ENCODE data around the gene FERMT3. TPM values are rescaled to one million over a fixed set of nuclear protein-coding genes. Genes with fewer than 3 reads are reported as not detected.

FERMT3 gene
- total and polyA plus RNA-seq, 4 donors = 22.2 to 42.6 (median 36.9) TPM

DNA sequence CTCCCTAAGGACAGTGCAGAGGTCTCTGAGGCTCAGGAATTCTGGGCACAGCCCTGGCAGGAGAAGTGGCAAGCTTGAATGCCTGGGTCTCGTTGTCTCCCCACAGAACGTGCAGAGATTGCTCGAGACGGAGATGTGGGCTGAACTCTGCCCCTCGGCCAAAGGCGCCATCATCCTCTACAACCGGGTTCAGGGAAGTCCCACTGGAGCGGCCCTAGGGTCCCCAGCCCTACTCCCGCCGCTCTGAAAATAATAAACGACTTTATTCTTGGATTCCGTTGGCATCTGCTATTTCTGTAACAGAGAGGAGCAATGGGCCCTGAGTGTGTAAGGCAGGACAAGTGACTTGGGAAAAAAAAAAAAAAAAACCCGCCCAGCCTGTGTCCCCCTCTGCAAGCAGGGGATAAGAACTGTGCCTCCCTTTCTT is 23.2 kb downstream of the FERMT3 start:
- peak in 1 of 2 donors; percentile 65 for DNase-seq
- intact Hi-C loops (cut with DNase I) = loop anchor here in 1 of 2 donors (5.0 kb wide), 1 partner anchor 42 kb away; the partner anchor contains the start of gene STIP1
- H3K36me3 ChIP-seq (ENCODE audit: control insufficient read depth in 1 of 2, insufficient read depth in 2 of 2, low read length in 1 of 2) = no peaks in the 10 kb centered on the region
- H3K9me3 ChIP-seq (ENCODE audit: control insufficient read depth, low read length) = no peaks in the 10 kb centered on the region
- no peak for ATAC-seq (ENCODE audit: low FRiP score)
- H3K27ac ChIP-seq (ENCODE audit: low read depth in 1 of 2, low read length in 2 of 2) = peak overlapping the region in 1 of 2 donors; percentile 9
- peak overlapping the region; percentile 2 to 59 for H3K4me3 ChIP-seq (ENCODE audit: low read length in 2 of 2)
- no peaks in the 10 kb centered on the region for H3K27me3 ChIP-seq (ENCODE audit: control insufficient read depth in 1 of 2, insufficient read depth in 2 of 2, low read length in 1 of 2)
- 4 to 5% methylated on average over 13 of the region's 13 CpGs for WGBS, 2 donors
- no peaks in the 10 kb centered on the region for H3K4me1 ChIP-seq (ENCODE audit: control insufficient read depth in 1 of 2, insufficient read depth in 2 of 2, low read length in 2 of 2)

DNA sequence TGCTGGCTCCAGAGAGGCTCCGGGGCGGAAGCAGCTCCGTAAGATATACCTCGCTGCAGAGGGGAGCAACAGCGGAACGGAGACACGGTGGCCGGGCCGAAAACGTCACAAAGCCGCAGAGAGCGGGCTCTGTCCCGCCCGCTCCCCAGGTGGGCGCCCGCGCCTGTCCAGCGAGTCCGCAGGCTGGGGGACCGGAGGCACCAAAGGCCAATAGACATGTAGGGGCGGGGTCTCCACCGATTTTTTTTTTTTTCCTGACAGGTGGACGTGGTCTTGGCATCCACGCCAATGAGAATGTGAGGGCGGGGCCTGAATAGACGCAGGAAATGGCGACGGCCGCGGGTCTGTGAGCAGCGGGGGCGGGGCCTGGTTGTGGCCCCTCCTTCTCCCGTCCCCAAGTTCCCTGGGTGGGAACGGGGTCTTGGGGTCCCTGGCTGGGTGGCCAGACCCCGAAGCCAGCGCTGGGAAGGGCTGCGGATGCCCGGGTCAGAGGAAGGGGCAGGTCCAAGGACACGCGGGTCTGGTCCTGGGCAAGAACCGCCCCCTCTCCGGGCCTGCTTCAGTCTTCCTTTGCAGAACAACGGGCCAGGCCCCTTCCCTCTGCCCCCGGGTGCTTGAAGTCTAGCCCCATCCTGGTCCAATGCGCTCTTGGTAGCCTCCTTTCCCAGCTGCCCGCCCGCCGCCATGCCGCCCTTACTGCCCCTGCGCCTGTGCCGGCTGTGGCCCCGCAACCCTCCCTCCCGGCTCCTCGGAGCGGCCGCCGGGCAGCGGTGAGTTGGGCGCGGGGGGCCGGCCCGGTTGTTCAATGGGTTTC is 23.9 kb downstream of the FERMT3 start, which contains the start of gene DNAJC4:
Gene DNAJC4, plus strand, starts transcription at position 378 of the 814 bp plus-strand sequence. Its CDS starts 307 bp downstream, at position 685.
- no peaks in the 10 kb centered on the region for H3K9me3 ChIP-seq (ENCODE audit: control insufficient read depth, low read length)
- peak within 1 kb of the TSS; percentile 32 to 72 for H3K27ac ChIP-seq (ENCODE audit: low read depth in 1 of 2, low read length in 2 of 2)
- 0 to 1% methylated on average over 59 to 62 of the region's 62 CpGs for WGBS, 2 donors
- no peaks in the 10 kb centered on the region for H3K36me3 ChIP-seq (ENCODE audit: control insufficient read depth in 1 of 2, insufficient read depth in 2 of 2, low read length in 1 of 2)
- intact Hi-C loops (cut with DNase I) = no loop called here
- DNase-seq (peak; percentile 93 to 96), ATAC-seq (ENCODE audit: low FRiP score) (peak; percentile 80)
- H3K4me1 ChIP-seq (ENCODE audit: control insufficient read depth in 1 of 2, insufficient read depth in 2 of 2, low read length in 2 of 2) = no peaks in the 10 kb centered on the region
- peak within 1 kb of the TSS; percentile 41 to 59 for H3K4me3 ChIP-seq (ENCODE audit: low read length in 2 of 2)
- no peaks in the 10 kb centered on the region for H3K27me3 ChIP-seq (ENCODE audit: control insufficient read depth in 1 of 2, insufficient read depth in 2 of 2, low read length in 1 of 2)

DNA sequence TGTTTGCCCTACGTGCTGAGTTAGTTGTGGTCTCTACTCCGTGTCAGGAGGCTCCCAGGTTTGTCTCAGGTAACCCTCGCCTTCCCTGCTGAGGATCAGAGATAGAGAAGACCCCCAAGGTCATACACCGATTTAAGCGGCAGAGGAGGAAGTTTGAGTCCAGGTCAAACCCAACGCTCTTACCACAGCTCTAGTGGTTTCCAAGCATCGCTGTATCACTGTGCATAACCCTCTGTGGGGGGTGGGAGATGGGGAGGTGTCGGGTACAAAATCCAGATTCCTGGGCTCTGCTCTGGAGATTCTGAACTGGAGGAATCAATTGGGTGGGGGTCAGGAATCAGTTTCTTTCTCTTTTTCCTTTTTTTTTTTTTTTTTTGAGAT is 24.5 kb downstream of the FERMT3 start:
- intact Hi-C loops (cut with DNase I) = no loop called here

DNA sequence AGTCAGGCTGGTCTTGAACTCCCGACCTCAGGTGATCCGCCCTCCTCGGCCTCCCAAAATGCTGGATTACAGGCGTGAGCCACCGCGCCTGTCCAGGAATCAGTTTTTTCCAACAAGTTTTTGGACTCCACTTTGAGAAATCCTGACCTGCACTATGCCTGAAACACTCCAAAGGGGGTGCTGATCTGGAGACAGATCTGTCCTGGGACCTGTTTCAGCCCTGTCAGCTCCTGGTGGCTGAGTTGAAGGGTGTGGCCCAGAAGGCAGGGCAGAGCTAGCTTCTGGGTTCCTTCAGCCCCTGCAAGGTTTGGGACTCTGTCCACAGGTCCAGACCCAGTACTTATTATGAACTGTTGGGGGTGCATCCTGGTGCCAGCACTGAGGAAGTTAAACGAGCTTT is 25.0 kb downstream of the FERMT3 start:
- 89% methylated on average over 7 of the region's 7 CpGs for WGBS, 2 donors
- intact Hi-C loops (cut with DNase I) = no loop called here
- no peak for ATAC-seq (ENCODE audit: low FRiP score)
- DNase-seq = no peak
- no peak overlapping the region for H3K27ac ChIP-seq (ENCODE audit: low read depth in 1 of 2, low read length in 2 of 2)
- H3K4me1 ChIP-seq (ENCODE audit: control insufficient read depth in 1 of 2, insufficient read depth in 2 of 2, low read length in 2 of 2) = no peaks in the 10 kb centered on the region
- no peaks in the 10 kb centered on the region for H3K36me3 ChIP-seq (ENCODE audit: control insufficient read depth in 1 of 2, insufficient read depth in 2 of 2, low read length in 1 of 2)
- no peak overlapping the region for H3K4me3 ChIP-seq (ENCODE audit: low read length in 2 of 2)
- H3K27me3 ChIP-seq (ENCODE audit: control insufficient read depth in 1 of 2, insufficient read depth in 2 of 2, low read length in 1 of 2) = no peaks in the 10 kb centered on the region
- H3K9me3 ChIP-seq (ENCODE audit: control insufficient read depth, low read length) = no peaks in the 10 kb centered on the region

More for the DNA sequence above, 24.5 kb downstream of the FERMT3 start:
- ATAC-seq (ENCODE audit: low FRiP score) (no peak), DNase-seq (no peak)
- Histone ChIP-seq H3K27me3 (ENCODE audit: control insufficient read depth in 1 of 2, insufficient read depth in 2 of 2, low read length in 1 of 2) (no peaks in the 10 kb centered on the region), H3K27ac (ENCODE audit: low read depth in 1 of 2, low read length in 2 of 2) (peak overlapping the region; percentile 32 to 72), H3K9me3 (ENCODE audit: control insufficient read depth, low read length) (no peaks in the 10 kb centered on the region), H3K4me3 (ENCODE audit: low read length in 2 of 2) (peak overlapping the region; percentile 41 to 59), H3K36me3 (ENCODE audit: control insufficient read depth in 1 of 2, insufficient read depth in 2 of 2, low read length in 1 of 2) (no peaks in the 10 kb centered on the region), H3K4me1 (ENCODE audit: control insufficient read depth in 1 of 2, insufficient read depth in 2 of 2, low read length in 2 of 2) (no peaks in the 10 kb centered on the region)
- WGBS, 2 donors = 10 to 11% methylated on average over 8 of the region's 8 CpGs

DNA sequence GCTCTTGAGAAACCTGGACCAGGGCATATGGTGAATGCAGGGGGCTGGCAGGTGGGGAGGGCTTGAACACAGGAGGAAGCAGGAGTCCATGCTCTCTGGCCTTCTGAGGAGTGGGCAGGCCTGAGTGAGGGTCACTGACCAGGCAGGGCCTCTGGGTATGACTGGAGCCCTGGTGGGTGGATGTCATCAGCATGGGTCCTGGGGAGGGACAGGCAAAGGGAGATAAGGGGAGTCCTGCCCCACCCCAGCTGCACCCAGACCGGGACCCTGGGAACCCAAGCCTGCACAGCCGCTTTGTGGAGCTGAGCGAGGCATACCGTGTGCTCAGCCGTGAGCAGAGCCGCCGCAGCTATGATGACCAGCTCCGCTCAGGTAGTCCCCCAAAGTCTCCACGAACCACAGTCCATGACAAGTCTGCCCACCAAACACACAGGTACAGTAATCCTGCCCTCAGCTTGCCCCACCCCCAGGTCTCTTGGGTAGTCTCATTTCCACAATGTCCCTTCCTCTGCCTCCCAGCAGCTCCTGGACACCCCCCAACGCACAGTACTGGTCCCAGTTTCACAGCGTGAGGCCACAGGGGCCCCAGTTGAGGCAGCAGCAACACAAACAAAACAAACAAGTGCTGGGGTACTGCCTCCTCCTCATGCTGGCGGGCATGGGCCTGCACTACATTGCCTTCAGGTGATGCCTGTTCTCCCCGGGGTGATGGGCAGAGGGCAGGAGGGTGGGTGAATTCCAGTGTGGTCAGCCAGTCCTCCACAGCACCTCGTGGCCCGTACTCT is 25.9 kb downstream of the FERMT3 start:
- intact Hi-C loops (cut with DNase I) = no loop called here
- Histone ChIP-seq H3K27ac (ENCODE audit: low read depth in 1 of 2, low read length in 2 of 2) (no peak overlapping the region), H3K9me3 (ENCODE audit: control insufficient read depth, low read length) (no peaks in the 10 kb centered on the region), H3K27me3 (ENCODE audit: control insufficient read depth in 1 of 2, insufficient read depth in 2 of 2, low read length in 1 of 2) (no peaks in the 10 kb centered on the region), H3K4me3 (ENCODE audit: low read length in 2 of 2) (no peak overlapping the region), H3K36me3 (ENCODE audit: control insufficient read depth in 1 of 2, insufficient read depth in 2 of 2, low read length in 1 of 2) (no peaks in the 10 kb centered on the region), H3K4me1 (ENCODE audit: control insufficient read depth in 1 of 2, insufficient read depth in 2 of 2, low read length in 2 of 2) (no peaks in the 10 kb centered on the region)
- 70 to 72% methylated on average over 15 of the region's 15 CpGs for WGBS, 2 donors
- ATAC-seq (ENCODE audit: low FRiP score) = no peak
- DNase-seq = no peak

DNA sequence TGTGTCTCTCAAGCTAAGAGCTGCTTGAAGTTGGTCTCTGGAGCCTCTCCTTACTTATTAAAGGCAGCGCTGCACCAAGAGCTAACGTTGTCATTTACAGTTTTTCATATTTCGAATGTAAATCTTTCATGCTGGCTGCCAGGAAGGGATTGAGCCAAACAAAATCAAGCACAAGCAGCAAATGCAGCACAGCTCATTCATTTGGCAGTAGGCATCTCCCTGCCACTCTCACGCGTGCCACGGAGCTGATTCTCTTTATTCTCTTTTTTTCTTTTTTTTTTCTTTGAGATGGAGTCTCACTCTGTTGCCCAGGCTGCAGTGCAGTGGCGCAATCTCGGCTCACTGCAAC is 26.4 kb downstream of the FERMT3 start:
- H3K4me1 ChIP-seq (ENCODE audit: control insufficient read depth in 1 of 2, insufficient read depth in 2 of 2, low read length in 2 of 2) = no peaks in the 10 kb centered on the region
- ATAC-seq (ENCODE audit: low FRiP score) = no peak
- H3K36me3 ChIP-seq (ENCODE audit: control insufficient read depth in 1 of 2, insufficient read depth in 2 of 2, low read length in 1 of 2) = peaks cover 0 to under 1% of the 10 kb centered on the region in 2 donors
- WGBS, 2 donors = 24 to 32% methylated on average over 8 of the region's 8 CpGs
- DNase-seq = no peak
- no peak overlapping the region for H3K4me3 ChIP-seq (ENCODE audit: low read length in 2 of 2)
- no peaks in the 10 kb centered on the region for H3K27me3 ChIP-seq (ENCODE audit: control insufficient read depth in 1 of 2, insufficient read depth in 2 of 2, low read length in 1 of 2)
- intact Hi-C loops (cut with DNase I) = no loop called here
- H3K9me3 ChIP-seq (ENCODE audit: control insufficient read depth, low read length) = no peaks in the 10 kb centered on the region
- H3K27ac ChIP-seq (ENCODE audit: low read depth in 1 of 2, low read length in 2 of 2) = no peak overlapping the region

DNA sequence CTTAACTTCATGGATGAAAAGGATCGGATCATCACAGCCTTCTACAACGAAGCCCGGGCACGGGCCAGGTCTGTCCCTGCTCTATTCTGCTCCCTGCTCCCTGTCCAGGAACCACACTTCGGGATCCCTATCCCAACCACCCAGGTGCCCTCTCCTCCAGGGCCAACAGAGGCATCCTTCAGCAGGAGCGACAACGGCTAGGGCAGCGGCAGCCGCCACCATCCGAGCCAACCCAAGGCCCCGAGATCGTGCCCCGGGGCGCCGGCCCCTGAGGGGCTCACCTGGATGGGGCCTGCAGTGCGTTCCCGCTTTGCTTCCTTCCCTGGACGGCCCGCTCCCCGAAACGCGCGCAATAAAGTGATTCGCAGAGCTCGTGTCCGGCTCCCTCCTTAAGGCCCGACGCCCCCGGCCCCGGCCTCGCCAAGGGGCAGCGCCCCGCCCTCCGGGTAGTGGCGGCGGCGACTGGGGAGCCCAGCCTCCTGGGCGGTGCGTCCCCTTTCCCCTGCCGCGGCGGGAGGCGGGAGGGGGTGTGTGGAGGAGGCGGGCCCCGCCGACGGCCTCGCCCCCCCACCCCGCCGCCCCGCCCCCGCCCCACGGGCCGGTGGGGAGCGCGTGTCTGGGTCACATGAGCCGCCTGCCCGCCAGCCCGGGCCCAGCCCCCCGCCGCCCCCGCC is 27.5 kb downstream of the FERMT3 start, which contains the start of gene VEGFB:
Gene VEGFB, plus strand, starts transcription at position 672 of the 674 bp plus-strand sequence. CDS start 250 bp downstream, outside the sequence.
- peak; percentile 78 for ATAC-seq (ENCODE audit: low FRiP score)
- DNase-seq = peak; percentile 88 to 91
- WGBS, 2 donors = 1 to 2% methylated on average over 39 to 62 of the region's 62 CpGs

DNA sequence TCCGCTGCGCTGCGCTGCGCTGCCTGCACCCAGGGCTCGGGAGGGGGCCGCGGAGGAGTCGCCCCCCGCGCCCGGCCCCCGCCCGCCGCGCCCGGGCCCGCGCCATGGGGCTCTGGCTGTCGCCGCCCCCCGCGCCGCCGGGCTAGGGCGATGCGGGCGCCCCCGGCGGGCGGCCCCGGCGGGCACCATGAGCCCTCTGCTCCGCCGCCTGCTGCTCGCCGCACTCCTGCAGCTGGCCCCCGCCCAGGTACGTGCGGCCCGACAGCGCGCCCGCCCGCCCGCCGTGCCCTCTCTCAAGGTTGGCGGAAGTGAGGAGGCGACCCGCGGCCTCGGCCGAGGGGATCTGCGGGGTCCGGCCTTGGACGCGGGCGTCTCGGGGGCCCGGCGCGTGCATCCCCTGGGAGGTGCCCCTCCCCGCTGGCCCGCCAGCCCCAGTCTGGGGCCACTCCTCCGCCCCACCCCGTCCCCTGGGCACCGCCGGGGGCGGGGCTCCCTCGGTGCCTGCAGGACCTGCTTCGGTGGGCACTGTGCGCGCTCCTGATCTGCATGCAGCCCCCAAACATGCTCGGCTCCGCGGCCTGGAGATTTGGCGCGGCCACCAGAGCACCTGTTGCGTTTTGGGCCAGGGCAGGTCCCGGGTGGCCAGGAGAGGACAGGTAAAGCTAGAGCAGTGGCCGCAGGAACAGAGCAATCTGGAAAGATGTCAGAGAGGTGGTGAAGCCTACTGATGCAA is 28.3 kb downstream of the FERMT3 start:
- H3K4me1 ChIP-seq (ENCODE audit: control insufficient read depth in 1 of 2, insufficient read depth in 2 of 2, low read length in 2 of 2) = no peaks in the 10 kb centered on the region
- 1% methylated on average over 33 to 80 of the region's 80 CpGs for WGBS, 2 donors
- peak overlapping the region in 1 of 2 donors; percentile 44 for H3K27ac ChIP-seq (ENCODE audit: low read depth in 1 of 2, low read length in 2 of 2)
- H3K27me3 ChIP-seq (ENCODE audit: control insufficient read depth in 1 of 2, insufficient read depth in 2 of 2, low read length in 1 of 2) = no peaks in the 10 kb centered on the region
- peaks cover 0 to 2% of the 10 kb centered on the region in 2 donors for H3K36me3 ChIP-seq (ENCODE audit: control insufficient read depth in 1 of 2, insufficient read depth in 2 of 2, low read length in 1 of 2)
- ATAC-seq (ENCODE audit: low FRiP score) (peak; percentile 30), DNase-seq (peak; percentile 80 to 85)
- intact Hi-C loops (cut with DNase I) = no loop called here
- no peaks in the 10 kb centered on the region for H3K9me3 ChIP-seq (ENCODE audit: control insufficient read depth, low read length)
- peak overlapping the region; percentile 77 to 94 for H3K4me3 ChIP-seq (ENCODE audit: low read length in 2 of 2)

More for the DNA sequence above, 27.5 kb downstream of the FERMT3 start, which contains the start of gene VEGFB:
- Histone ChIP-seq H3K4me3 (ENCODE audit: low read length in 2 of 2) (peak within 1 kb of the TSS; percentile 77 to 94), H3K9me3 (ENCODE audit: control insufficient read depth, low read length) (no peaks in the 10 kb centered on the region), H3K27ac (ENCODE audit: low read depth in 1 of 2, low read length in 2 of 2) (peak within 1 kb of the TSS in 1 of 2 donors; percentile 70), H3K36me3 (ENCODE audit: control insufficient read depth in 1 of 2, insufficient read depth in 2 of 2, low read length in 1 of 2) (peaks cover 0 to 2% of the 10 kb centered on the region in 2 donors), H3K4me1 (ENCODE audit: control insufficient read depth in 1 of 2, insufficient read depth in 2 of 2, low read length in 2 of 2) (no peaks in the 10 kb centered on the region), H3K27me3 (ENCODE audit: control insufficient read depth in 1 of 2, insufficient read depth in 2 of 2, low read length in 1 of 2) (no peaks in the 10 kb centered on the region)
- intact Hi-C loops (cut with DNase I) = no loop called here

Data from aorta (tissue), 5 donors.